H1 (cell line): ENCODE data around the gene RNF111. TPM values are rescaled to one million over a fixed set of nuclear protein-coding genes. Genes with fewer than 3 reads are reported as not detected.
A peak's percentile ranks its signal among the peaks of the same experiment; 100 is the strongest.

ENCODE experiments used
- RFX5 ChIP-seq: IDR thresholded peaks from 2 replicates; pipeline ENCODE4 v1.6.1; 2011; ENCODE audit warnings: low read depth, low read length, improper control_type of control experiment, borderline replicate concordance
- TAF7 ChIP-seq: optimal IDR thresholded peaks from 2 replicates; pipeline ENCODE3; 2011; ENCODE audit warnings: low read depth, mild to moderate bottlenecking, inconsistent platforms, low read length, moderate library complexity, borderline replicate concordance
- polyA plus RNA-seq, 7 experiments: library from polyadenylated mRNA; depleted of rRNA in 3 of 7; stranded (reverse) in 5 of 7; unstranded in 2 of 7; fragments of >200 nt in 5 of 7; fragments of 200-250 nt in 2 of 7; gene quantifications; 1 replicate in 5 of 7; 2 replicates in 1 of 7; 4 replicates in 1 of 7; pipeline versions ENCODE4 v1.2.1 to v1.2.3, GENCODE V29; 2011 to 2013; ENCODE audit warnings: missing spikeins in 2 of 7, mixed read lengths in 2 of 7
- total RNA-seq: library from RNA; stranded (reverse); fragmentation: NEBNext Ultra II Directional; extraction: Animal tissue kit (Norgen Biotek cat#: 25700); gene quantifications from 2 replicates; pipeline ENCODE4 v1.2.1, GENCODE V29; 2021
- TF ChIP-seq, protein P1 (sequence below): IDR thresholded peaks from 2 replicates; pipeline ENCODE4 v1.6.1; 2012; ENCODE audit warnings: inconsistent platforms

The RNF111 gene
- total and polyA plus RNA-seq, 2 of the 8 experiments (the other 6 are each of a cell fraction or from before 2014, with no cell fraction given), result 18.5 to 26.6 TPM

DNA sequence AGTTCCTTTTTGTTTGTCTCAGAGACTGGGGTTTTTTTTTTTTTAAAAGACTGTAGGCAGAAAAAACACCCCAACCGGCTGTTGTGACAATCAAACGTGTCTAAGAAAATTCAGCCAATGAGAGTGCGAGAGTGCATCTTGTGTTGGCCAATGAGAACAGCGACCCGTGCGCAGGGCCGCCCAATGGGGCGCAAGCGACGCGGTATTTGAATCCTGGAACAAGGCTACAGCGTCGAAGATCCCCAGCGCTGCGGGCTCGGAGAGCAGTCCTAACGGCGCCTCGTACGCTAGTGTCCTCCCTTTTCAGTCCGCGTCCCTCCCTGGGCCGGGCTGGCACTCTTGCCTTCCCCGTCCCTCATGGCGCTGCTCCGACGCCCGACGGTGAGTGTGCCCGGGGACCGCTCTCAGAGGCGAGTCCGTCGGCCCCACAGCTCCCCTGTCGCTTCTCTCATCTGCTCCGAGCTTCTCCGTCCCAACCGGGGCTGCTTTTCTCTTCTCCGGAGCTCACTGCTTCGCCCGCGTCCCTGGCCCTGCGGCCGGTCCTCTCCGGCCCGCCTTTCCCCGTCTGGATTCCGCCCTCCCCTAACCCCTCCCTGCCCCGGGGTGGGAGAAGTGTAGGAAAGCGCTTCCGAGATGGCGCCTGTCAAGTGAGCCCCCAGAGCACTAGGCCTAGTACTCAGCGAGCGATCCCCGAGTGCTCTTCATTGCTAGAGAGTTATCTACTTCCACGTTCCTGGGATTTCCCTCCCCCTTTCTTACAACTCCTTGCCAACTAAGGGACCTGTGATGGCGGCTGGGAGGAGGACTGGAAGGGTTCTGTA lies 117.7 kb downstream of the RNF111 start, which contains the start of gene CCNB2 (continued):
- no peak for TF ChIP-seq RFX5
- peak; percentile 54 for TF ChIP-seq TAF7
- TF ChIP-seq, protein P1, sequence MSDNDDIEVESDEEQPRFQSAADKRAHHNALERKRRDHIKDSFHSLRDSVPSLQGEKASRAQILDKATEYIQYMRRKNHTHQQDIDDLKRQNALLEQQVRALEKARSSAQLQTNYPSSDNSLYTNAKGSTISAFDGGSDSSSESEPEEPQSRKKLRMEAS, result peak; percentile 82
- TF ChIP-seq, all 59 proteins: peak for 21
